ENCODE results near the gene APBA1. TPM values are rescaled to one million over a fixed set of nuclear protein-coding genes. Genes with fewer than 3 reads are reported as not detected.

Gene APBA1
- total RNA-seq, 1 experiment from 2014 or later = 4.5 TPM

GRCh38 chr9:69579760-69580581 lies 92.2 kb downstream of the APBA1 start:
- no peak for DNase-seq (ENCODE audit: low read depth)

- DNase-seq (ENCODE audit: low read depth) = no peak
Measured at GRCh38 chr9:69579032-69579758, 93.0 kb downstream of the APBA1 start.

DNA sequence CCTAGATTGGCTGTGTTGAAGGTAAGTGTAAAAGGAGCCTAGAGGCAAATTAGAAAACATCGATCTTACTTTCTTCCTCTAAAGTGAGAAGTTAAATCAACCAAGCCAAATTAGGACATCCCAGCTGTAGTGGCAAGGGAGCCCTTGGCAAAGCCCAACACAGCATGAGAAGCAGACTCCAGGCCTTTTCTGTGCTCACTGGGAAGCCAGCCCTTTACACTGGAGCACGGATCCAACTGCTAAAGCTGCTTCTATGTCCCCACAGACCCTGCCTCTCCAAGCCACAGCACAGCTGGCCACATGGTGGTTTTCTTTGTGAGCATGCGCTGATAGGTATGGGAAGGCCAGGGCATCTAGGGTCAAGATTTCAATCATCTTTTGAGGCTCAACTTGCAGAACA lies 94.1 kb downstream of the APBA1 start:
- DNase-seq (ENCODE audit: low read depth) = no peak

DNA sequence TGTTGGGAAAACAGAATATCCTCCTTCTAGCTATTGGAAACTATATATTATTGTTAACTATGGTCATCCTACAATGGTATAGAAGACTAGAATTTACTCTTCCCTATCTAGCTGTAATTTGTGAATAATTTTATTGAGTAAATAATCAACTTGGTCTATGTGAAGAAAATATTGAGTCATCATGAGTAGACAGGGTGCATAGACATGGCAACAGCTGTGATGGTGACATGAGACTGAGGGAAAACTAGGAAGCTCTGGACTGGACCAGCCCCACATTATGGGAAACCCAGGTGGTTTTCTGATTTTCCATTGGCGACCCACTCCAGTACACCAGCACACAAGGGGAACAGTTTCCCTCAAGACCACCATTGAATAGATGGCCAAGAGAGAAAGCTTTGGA lies 95.0 kb downstream of the APBA1 start:
- DNase-seq (ENCODE audit: low read depth) = no peak

DNA sequence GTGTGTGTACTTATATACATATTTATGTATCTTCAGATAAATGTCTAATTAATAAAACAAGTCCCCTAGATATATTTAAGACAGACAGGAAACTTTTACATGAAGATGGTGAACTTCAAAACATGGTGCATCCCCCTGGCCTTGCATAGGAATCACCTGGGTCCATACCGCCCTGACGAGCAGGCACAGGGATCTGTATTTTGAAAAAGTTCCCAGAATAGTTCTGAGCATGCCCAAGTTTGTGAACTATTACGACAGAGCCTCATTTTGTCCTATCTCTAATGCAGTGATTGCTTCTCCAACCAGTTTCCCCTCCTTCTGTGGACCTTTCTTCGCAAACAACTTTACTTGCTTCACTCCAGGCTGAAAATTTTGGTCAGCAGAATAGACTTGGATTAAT lies 98.1 kb downstream of the APBA1 start:
- no peak for DNase-seq (ENCODE audit: low read depth)

DNA sequence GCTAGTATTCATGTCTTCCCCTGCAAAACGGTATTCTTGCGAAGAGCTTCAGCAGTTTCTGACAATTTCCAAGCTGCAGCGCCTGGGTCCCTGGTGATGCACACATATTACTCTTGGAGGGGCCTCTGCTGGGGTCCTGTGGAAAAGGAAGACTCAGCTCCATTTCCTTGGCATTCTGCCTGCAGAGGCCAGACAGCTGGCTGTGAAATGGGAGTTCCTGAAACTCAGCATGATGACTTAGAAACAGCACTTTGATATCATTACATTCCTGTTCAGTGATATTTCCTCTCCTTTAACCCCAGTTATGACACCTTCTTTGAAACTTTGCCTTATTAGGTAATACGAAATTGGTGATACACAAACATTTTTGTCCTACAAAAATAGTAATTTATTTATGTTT lies 98.5 kb downstream of the APBA1 start:
- peak; percentile 74 for DNase-seq (ENCODE audit: low read depth)

DNA sequence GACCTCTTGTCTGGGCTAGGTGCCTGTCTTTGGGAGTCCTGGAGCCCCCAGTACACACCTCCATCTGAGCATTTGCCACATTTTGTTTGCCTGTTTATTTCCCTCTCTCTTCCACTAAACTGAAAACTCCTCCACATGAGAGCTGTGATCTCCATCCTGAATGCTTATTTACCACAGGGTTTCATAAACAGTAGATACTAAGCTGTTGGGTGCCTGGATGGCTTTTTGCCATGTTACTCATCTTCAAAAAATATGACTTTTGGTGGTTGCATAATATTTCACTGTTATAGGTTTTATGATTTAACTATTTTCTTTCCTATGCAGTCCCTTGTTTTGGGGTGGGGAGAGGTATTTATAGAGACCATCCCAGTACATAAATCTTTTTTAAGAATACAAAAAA lies 99.6 kb downstream of the APBA1 start:
- no peak for DNase-seq (ENCODE audit: low read depth)

DNA sequence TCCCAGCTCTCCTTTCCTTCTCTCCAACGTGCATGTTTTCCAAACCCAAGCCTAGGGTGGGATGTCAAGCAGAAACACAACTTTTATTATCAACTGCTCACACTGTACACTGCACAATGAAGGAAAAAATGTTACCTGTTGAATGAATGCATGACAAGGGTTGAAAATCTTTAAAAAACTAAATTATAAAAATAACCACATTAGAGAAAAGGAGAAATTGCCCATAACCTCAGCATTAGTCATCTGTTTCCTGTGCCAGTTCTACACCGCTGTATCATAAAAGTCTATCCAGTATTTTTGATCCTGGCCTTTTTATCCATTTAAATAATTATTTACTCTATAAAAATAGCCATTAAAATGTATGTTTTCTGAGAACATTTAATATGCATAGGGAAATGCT lies 101.1 kb downstream of the APBA1 start:
- DNase-seq (ENCODE audit: low read depth) = peak; percentile 54

- peak; percentile 71 for DNase-seq (ENCODE audit: low read depth)
Measured at GRCh38 chr9:69569738-69570451, 102.3 kb downstream of the APBA1 start.

DNA sequence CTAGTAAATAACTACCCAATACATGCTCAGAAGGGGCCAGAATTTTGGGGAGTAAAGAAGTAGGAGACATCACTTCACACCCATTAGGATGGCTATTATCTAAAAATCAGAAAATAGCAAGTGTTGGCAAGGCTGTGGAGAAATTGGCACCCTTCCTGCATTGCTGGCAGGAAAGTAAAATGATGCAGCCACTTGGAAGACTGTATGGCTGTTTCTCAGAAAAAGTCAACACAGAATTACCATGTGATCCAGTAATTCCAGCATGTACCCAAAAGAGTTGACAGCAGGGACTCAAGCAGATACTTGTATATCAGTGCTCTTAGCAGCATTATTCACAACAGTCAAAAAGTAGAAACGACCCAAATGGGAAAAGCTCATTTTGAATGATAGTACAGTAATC lies 107.6 kb downstream of the APBA1 start:
- no peak for DNase-seq (ENCODE audit: low read depth)

DNA sequence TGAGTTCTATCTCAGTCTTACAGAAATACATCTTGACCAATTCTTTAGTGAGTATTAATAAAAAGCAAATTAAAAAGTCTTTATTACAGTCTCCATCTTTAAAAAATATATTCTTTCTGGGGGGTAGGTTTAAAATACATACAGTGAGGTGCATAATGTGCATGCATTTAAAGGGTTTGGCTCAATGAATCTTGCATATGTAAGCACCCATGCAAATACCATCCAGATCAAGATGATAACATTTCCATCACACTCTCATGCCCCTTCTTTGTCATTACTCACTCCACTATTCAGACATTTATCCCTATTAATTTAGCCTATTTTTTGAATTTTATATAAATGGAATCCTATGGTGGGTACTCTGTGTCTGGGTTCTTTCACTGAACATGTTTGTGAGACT lies 113.0 kb downstream of the APBA1 start:
- DNase-seq (ENCODE audit: low read depth) = no peak

DNA sequence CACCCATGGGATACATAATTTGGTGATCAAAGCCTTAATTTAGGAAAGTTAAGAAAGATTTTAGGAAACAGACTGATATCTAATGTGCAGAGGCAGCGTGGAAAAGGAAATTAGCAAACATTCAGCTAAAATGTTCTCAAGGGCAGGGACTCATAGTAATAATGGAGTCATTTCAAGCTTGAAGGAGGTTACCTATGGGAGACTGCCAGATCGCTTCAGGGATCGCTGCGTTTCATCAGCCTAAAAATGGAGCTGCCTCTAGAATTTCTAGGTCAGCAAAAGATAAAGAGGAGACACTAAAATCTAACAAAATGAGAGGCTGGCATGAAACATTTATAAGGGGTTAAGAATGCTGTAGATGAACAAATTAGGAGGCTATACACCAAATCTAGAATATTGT lies 115.5 kb downstream of the APBA1 start:
- no peak for DNase-seq (ENCODE audit: low read depth)

GRCh38 chr9:69555802-69556201 lies 116.4 kb downstream of the APBA1 start:
- no peak for DNase-seq (ENCODE audit: low read depth)

DNA sequence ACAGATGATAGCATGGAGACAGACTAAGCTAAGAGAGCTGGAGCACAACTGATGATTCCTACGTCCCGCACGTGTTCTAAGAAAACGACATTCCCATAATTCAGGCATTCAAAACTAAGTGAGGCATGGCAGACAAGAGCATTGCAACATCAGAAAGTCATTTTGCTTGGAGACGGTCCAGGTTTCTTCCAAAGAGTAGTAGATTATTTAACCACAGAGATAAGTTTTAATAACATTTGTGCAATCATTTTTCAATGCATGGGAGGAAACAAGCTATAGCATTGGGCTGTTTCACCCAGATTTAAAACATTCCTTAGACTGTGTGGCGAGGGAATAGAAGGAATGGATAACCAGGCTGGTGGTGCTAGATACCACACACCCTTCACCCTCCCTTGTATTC lies 117.2 kb downstream of the APBA1 start:
- DNase-seq (ENCODE audit: low read depth) = peak; percentile 24

DNA sequence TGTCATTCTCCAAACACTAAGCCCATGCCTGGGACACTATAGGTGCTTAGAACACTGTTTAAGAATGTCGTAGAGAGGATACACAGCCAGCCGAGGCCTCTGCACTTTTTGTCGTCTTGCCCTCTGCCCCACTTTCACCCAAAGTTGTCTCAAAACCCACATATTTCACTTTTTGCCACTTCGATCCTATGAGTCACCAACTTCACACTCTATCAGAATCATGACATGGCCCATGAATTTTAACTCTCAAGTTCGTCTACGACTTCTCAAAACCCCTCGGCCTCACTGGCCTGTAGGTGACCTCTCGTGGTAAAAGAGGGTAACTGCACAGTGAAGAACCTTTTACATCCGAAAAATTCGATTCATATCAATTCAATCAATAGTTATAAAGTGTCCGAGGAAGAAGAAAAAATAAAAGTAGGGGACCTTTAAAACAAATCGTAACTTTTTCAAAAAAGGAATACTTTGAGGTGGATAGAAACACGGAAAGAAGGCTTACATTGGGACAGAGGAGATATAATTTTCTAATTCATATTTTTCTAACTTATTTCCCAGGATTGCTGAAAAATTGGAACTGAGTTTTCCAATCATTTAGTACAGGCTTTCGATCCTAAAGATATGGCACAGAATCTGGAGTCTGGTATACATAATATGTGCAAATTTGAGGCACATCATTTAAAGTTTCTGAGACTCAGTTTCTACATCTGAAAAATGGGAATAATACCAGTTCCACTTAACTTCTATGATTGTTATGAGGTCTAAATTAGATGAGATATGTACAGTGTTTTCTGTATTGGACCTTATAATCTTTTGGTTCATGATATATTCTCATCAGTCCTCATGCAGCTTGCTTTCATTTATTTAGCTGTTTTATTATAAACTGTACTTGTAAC lies 122.6 kb downstream of the APBA1 start:
- DNase-seq (ENCODE audit: low read depth) = peak; percentile 24

GRCh38 chr9:69548681-69549080 lies 123.5 kb downstream of the APBA1 start:
- no peak for DNase-seq (ENCODE audit: low read depth)

DNA sequence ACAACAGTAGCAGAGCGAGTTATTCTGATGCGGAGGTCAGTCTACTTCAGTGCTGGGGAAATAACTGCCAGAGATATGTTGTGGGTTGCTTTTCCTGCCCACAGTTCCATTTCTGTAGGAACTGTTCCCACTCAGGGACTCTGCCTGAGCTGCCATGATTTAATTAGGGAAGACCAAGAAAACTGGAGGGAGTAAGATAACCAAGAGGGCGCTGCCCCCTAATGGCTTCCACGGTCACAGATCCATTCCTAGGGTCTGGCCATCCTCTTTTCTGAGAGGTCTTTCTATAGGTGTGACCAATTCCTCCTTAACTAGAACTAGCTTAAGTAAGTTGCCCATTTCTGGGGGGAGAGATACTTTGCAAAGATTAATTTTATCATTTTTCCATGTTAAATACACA lies 125.9 kb downstream of the APBA1 start:
- DNase-seq (ENCODE audit: low read depth) = peak; percentile 11

GRCh38 chr9:69542942-69543704 lies 129.0 kb downstream of the APBA1 start:
- peak; percentile 11 for DNase-seq (ENCODE audit: low read depth)

GRCh38 chr9:69542058-69542457 lies 130.1 kb downstream of the APBA1 start:
- no peak for DNase-seq (ENCODE audit: low read depth)

DNA sequence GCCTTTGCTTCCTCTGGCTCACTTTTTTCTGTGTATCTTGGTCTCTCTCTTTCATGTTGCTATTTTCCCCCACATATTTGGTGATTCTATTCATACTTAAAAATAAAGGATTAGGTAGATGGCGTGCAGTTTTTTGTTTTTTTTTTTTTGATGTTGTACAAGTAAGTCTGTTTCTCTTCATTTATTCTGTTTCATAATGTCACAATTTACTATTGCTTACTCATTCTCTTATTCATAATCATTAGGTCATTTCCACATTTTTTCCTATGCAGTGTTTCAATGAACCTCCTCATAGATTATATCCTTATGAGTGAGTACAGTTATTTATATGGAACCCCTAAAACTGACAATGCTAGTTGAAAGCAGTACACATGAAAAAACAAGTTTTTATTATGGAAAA lies 136.3 kb downstream of the APBA1 start:
- no peak for DNase-seq (ENCODE audit: low read depth)
